Measurements from ENCODE around the gene PDE7B. TPM values are rescaled to one million over a fixed set of nuclear protein-coding genes. Genes with fewer than 3 reads are reported as not detected.

Gene PDE7B
- total and polyA plus RNA-seq, 9 of the 15 experiments (the other 6 are each of a cell fraction or from before 2014, with no cell fraction given) = 0.01 TPM; not detected in 8

DNA sequence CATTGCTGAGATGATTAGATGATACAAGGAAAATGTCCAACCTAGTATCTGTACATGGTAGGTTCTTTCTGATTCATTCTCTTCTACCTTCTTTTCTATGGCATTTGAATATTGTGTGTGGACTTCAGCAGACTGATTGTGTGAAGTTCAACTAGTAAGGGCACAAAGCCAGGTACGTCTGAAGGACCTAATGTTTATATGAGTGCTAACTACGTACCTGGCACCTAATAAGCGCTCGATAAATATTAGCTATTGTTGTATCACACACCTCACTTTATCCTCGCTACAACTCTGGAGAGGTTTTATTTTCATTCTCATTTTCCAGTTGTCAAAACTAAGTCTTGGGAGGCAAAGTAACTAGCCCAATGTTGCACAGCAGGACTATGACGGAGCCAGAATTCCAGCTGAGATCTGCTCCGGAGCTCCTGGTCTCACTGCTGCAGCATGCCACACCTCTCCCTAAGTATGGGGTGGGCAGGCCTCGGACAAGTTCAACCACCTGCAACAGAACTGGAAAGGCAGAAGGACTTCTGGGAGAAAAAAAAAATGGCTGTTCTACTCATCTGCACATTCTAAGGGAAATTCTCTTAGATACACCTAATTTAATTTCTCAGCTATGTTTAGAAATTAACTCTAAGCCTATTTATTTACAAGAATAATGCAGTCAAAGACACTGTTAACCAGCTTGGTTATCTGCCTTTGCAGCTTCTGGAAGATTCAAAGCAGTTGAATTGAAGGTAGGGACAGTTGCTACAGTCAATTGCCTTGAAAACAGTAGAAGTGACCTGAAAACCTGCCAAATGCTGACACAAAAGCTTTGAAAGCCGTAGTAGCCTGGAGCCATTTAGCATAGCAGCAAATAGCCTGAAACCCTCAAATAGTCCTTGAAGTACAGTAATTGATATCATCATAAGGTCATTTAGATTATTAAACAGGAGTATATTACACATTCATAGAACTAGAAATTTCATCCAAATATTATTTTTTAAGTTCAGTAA lies 165.0 kb downstream of the PDE7B start:
- H3K4me2 ChIP-seq (ENCODE audit: insufficient read depth, low read length) = no peak overlapping the region
- in situ Hi-C loops (cut with MboI) (no loop called here), intact Hi-C loops (cut with micrococcal nuclease) (no loop called here)
- FAIRE-seq (no peak), ATAC-seq (no peak), DNase-seq (ENCODE audit: extremely low read depth in 1 of 4, low spot score in 3 of 4) (no peak)
- H4K20me1 ChIP-seq (replicated peaks; ENCODE audit: control insufficient read depth, insufficient read depth, low read length) = no peaks in the 10 kb centered on the region
- no peaks in the 10 kb centered on the region for H3K79me2 ChIP-seq (ENCODE audit: control insufficient read depth, insufficient read depth, low read length)
- no TSS peak for BruUV-seq (replicated peaks)
- H3K36me3 ChIP-seq (ENCODE audit: control insufficient read depth, insufficient read depth, low read length) = no peaks in the 10 kb centered on the region
- no peak for TF ChIP-seq MAFG (tag; conservative IDR thresholded peaks at IDR 0.05)
- TF ChIP-seq RBM14 (IDR thresholded peaks at IDR 0.05; ENCODE audit: borderline replicate concordance, insufficient read depth, low read depth, low read length) = no peak
- no peak for TF ChIP-seq CBFA2T2 (conservative IDR thresholded peaks at IDR 0.05)
- no peak for TF ChIP-seq MCM2 (IDR thresholded peaks at IDR 0.05; ENCODE audit: low read depth)
- TF ChIP-seq, protein P1, sequence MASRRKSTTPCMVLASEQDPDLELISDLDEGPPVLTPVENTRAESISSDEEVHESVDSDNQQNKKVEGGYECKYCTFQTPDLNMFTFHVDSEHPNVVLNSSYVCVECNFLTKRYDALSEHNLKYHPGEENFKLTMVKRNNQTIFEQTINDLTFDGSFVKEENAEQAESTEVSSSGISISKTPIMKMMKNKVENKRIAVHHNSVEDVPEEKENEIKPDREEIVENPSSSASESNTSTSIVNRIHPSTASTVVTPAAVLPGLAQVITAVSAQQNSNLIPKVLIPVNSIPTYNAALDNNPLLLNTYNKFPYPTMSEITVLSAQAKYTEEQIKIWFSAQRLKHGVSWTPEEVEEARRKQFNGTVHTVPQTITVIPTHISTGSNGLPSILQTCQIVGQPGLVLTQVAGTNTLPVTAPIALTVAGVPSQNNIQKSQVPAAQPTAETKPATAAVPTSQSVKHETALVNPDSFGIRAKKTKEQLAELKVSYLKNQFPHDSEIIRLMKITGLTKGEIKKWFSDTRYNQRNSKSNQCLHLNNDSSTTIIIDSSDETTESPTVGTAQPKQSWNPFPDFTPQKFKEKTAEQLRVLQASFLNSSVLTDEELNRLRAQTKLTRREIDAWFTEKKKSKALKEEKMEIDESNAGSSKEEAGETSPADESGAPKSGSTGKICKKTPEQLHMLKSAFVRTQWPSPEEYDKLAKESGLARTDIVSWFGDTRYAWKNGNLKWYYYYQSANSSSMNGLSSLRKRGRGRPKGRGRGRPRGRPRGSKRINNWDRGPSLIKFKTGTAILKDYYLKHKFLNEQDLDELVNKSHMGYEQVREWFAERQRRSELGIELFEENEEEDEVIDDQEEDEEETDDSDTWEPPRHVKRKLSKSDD (conservative IDR thresholded peaks at IDR 0.05; ENCODE audit: low read length) = no peak
- TF ChIP-seq, protein P2, sequence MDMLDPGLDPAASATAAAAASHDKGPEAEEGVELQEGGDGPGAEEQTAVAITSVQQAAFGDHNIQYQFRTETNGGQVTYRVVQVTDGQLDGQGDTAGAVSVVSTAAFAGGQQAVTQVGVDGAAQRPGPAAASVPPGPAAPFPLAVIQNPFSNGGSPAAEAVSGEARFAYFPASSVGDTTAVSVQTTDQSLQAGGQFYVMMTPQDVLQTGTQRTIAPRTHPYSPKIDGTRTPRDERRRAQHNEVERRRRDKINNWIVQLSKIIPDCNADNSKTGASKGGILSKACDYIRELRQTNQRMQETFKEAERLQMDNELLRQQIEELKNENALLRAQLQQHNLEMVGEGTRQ (CRISPR knock-in tag; IDR thresholded peaks at IDR 0.05) = no peak
- TF ChIP-seq, protein P3, sequence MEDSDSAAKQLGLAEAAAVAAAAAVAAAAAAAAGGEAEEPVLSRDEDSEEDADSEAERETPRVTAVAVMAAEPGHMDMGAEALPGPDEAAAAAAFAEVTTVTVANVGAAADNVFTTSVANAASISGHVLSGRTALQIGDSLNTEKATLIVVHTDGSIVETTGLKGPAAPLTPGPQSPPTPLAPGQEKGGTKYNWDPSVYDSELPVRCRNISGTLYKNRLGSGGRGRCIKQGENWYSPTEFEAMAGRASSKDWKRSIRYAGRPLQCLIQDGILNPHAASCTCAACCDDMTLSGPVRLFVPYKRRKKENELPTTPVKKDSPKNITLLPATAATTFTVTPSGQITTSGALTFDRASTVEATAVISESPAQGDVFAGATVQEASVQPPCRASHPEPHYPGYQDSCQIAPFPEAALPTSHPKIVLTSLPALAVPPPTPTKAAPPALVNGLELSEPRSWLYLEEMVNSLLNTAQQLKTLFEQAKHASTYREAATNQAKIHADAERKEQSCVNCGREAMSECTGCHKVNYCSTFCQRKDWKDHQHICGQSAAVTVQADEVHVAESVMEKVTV (CRISPR knock-in tag; IDR thresholded peaks at IDR 0.05) = no peak
- no peak for TF ChIP-seq SAFB2 (IDR thresholded peaks at IDR 0.05; ENCODE audit: borderline replicate concordance, low read depth, low read length, severe bottlenecking)
- no peak for TF ChIP-seq TAF9B (IDR thresholded peaks at IDR 0.05; ENCODE audit: partially characterized antibody)
- no peak for TF ChIP-seq ZFPM2 (CRISPR knock-in tag; IDR thresholded peaks at IDR 0.05)
- TF ChIP-seq BACH1 (tag; IDR thresholded peaks at IDR 0.05) = no peak
- 2% methylated on average over 9 of the region's 9 CpGs for WGBS (ENCODE audit: insufficient coverage, low coverage, missing lambda C conversion rate)
- H3K9ac ChIP-seq (ENCODE audit: insufficient read depth in 1 of 2, low read depth in 2 of 2, low read length in 2 of 2) = no peak overlapping the region
- CTCF ChIA-PET (ENCODE audit: low intra/inter-chr PET ratio) = no interaction called here
- no peaks in the 10 kb centered on the region for H3K4me1 ChIP-seq (replicated peaks in 1 of 2; ENCODE audit: control insufficient read depth in 2 of 2, insufficient read depth in 2 of 2, low read length in 2 of 2)
- H3K9me3 ChIP-seq (replicated peaks; ENCODE audit: control insufficient read depth, insufficient read depth, low read depth, low read length) = no peaks in the 10 kb centered on the region
- H3K4me3 ChIP-seq = no peak overlapping the region
- H2AFZ ChIP-seq (ENCODE audit: low read depth, low read length) = no peak overlapping the region
- no peaks in the 10 kb centered on the region for H3K9me1 ChIP-seq (ENCODE audit: control insufficient read depth, insufficient read depth, low read length)
- H3K27ac ChIP-seq (ENCODE audit: extremely low read depth, low read depth, low read length) = no peak overlapping the region
- POLR2A ChIA-PET = no interaction called here
- H3K27me3 ChIP-seq (ENCODE audit: control insufficient read depth in 2 of 2, insufficient read depth in 2 of 2, low read length in 2 of 2) = no peaks in the 10 kb centered on the region; a peak in 1 of 5 replicates
